Lung (tissue), 12 donors: Measurements from ENCODE around the gene TMEM145. TPM values are rescaled to one million over a fixed set of nuclear protein-coding genes. Genes with fewer than 3 reads are reported as not detected.

Experiments
- ATAC-seq: fragments of 200-7000 bp; cut with Tn5 transposase; one replicate; pipeline ENCODE4 v1.9.1; 2020; ENCODE audit warnings: moderate number of reproducible peaks; ENCODE audit not compliant: insufficient read depth, low FRiP score
- DNase-seq, 3 donors: peaks; one replicate each; pipeline ENCODE4 v3.0.0-alpha.2; 2013 to 2017
- H3K27ac ChIP-seq, 2 donors: one replicate each; pipeline ENCODE4 v1.5.1; 2013; ENCODE audit warnings: mild to moderate bottlenecking in 2 of 2, moderate library complexity in 2 of 2, control low read depth in 1 of 2, inconsistent platforms in 1 of 2, low read depth in 1 of 2, low read length in 1 of 2
- H3K27me3 ChIP-seq, 3 donors: one replicate each; pipeline ENCODE4 v1.5.1; 2013; ENCODE audit warnings: low read length in 2 of 3; ENCODE audit not compliant: control insufficient read depth in 3 of 3, insufficient read depth in 3 of 3
- H3K36me3 ChIP-seq, 4 donors: one replicate each; pipeline ENCODE4 v1.5.1; 2013; ENCODE audit warnings: low read length in 4 of 4, mild to moderate bottlenecking in 1 of 4, moderate library complexity in 1 of 4; ENCODE audit not compliant: control insufficient read depth in 4 of 4, insufficient read depth in 4 of 4
- H3K4me1 ChIP-seq, 5 donors: one replicate each; pipeline ENCODE4 v1.5.1; 2013; ENCODE audit warnings: low read length in 5 of 5, mild to moderate bottlenecking in 2 of 5, moderate library complexity in 1 of 5; ENCODE audit not compliant: control insufficient read depth in 5 of 5, insufficient read depth in 5 of 5
- H3K4me3 ChIP-seq: one replicate; pipeline ENCODE4 v1.5.1; 2013; ENCODE audit warnings: mild to moderate bottlenecking, control low read depth, moderate library complexity
- H3K9ac ChIP-seq, 2 donors: one replicate each; pipeline ENCODE4 v1.5.1; 2013; ENCODE audit warnings: low read length in 2 of 2, control low read depth in 1 of 2; ENCODE audit not compliant: insufficient read depth in 1 of 2
- H3K9me3 ChIP-seq, 4 donors: one replicate each; pipeline ENCODE4 v1.5.1; 2013; ENCODE audit warnings: low read length in 3 of 4, mild to moderate bottlenecking in 1 of 4, moderate library complexity in 1 of 4; ENCODE audit not compliant: control insufficient read depth in 4 of 4, insufficient read depth in 3 of 4
- CTCF ChIP-seq: IDR thresholded peaks from 2 replicates; pipeline ENCODE4 v1.5.1; 2012; ENCODE audit warnings: mild to moderate bottlenecking; ENCODE audit errors: control extremely low read depth, extremely low read depth
- WGBS, 2 donors: extraction: QIAGEN DNeasy Blood & Tissue Kit; methylation state at CpG; one replicate each; pipeline ENCODE4 v1.1.7; 2013; 5-methylcytosine and 5-hydroxymethylcytosine counted together
- polyA plus RNA-seq, 2 donors: library from polyadenylated mRNA; stranded (reverse); fragments of 200-250 nt; gene quantifications; one replicate each; pipeline ENCODE4 v1.2.1, GENCODE V29; 2013
- total RNA-seq, 2 donors: library from RNA; depleted of rRNA in 1 of 2; stranded (reverse); fragments of >200 nt in 1 of 2; gene quantifications; one replicate each; pipeline ENCODE4 v1.2.1, GENCODE V29; 2014 to 2021
- donor health status: control.
- donor health status: control.
- donor health status: Bipolar disorder and iron deficiency.
- donor health status: healthy.
- donor health status: DM: yes; HTN: yes; CAD: no.

The TMEM145 gene
- total and polyA plus RNA-seq, 4 donors = 0.12 to 0.95 (median 0.40) TPM; not detected in 1

DNA sequence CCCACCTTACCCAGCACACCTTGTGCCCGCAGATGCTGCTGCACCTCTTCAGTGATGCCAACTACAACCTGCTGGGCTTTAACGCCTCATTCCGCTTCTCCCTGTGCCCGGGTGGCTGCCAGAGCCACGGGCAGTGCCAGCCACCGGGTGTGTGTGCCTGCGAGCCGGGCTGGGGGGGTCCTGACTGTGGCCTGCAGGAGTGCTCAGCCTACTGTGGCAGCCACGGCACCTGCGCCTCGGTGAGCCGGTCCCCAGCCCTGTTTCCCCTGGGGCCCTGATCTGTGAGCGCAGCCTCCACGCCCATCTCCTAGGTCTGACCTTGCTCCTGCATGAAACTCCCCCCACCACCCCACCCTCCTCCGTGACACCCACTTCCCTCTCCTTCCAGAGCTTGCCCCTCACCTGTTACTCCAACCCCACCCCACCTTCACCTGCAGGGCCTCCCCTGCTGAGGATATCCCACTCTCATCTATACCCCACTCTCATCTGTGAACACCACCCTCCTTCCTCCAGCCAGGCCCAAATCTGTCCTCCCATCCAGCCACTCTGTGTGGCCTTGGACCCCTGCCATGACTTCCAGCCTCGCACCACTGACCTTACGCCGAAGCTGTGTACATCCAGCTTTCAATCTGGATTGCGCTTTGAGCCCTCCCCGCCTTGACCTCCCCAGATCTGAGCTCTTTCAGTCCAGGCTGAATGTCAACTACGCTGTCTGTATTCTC lies 21.0 kb downstream of the TMEM145 start:
- TF ChIP-seq CTCF = no peak
- Histone ChIP-seq H3K36me3 (peaks cover 0 to 20% (median 6%) of the 10 kb centered on the region in 4 donors), H3K4me3 (no peak overlapping the region), H3K27me3 (no peaks in the 10 kb centered on the region), H3K4me1 (peaks cover 0 to 6% (median 0%) of the 10 kb centered on the region in 5 donors), H3K27ac (no peak overlapping the region), H3K9ac (no peak overlapping the region), H3K9me3 (no peaks in the 10 kb centered on the region)
- DNase-seq (no peak), ATAC-seq (no peak)
- 90 to 94% methylated on average over 19 to 21 of the region's 21 CpGs for WGBS, 2 donors

DNA sequence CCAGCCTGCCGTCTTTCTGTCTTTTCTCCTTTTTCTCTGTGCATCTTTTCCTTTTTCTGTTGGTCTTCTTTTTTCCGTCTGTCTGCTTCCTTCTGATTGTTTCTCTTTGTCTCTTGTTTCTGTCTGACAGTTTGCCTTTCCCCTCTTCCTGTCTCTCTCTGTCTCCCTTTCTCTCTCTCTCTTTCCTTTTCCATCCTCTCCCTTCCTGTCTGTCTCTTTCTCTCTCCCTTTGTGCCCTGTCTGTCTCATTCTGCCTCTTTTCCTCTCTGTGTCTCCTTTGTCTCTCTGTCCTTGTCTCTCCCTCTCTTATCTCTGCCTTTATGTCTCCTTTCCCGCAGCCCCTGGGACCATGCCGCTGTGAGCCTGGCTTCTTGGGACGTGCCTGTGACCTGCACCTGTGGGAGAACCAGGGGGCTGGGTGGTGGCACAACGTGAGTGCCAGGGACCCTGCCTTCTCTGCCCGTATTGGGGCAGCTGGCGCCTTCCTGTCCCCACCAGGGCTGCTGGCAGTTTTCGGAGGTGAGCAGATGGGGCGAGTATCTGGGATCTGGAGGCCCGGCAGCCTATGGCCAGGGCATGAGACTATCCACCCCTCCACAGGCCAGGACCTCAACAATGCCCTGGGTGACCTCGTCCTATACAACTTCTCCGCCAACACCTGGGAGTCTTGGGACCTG lies 21.7 kb downstream of the TMEM145 start:
- 90 to 91% methylated on average over 13 of the region's 13 CpGs for WGBS, 2 donors
- Histone ChIP-seq H3K27me3 (no peaks in the 10 kb centered on the region), H3K4me3 (no peak overlapping the region), H3K4me1 (peaks cover 0 to 5% (median 0%) of the 10 kb centered on the region in 5 donors), H3K9ac (no peak overlapping the region), H3K27ac (no peak overlapping the region), H3K36me3 (peaks cover 0 to 20% (median 6%) of the 10 kb centered on the region in 4 donors), H3K9me3 (no peaks in the 10 kb centered on the region)
- ATAC-seq (no peak), DNase-seq (no peak)
- TF ChIP-seq CTCF = no peak

DNA sequence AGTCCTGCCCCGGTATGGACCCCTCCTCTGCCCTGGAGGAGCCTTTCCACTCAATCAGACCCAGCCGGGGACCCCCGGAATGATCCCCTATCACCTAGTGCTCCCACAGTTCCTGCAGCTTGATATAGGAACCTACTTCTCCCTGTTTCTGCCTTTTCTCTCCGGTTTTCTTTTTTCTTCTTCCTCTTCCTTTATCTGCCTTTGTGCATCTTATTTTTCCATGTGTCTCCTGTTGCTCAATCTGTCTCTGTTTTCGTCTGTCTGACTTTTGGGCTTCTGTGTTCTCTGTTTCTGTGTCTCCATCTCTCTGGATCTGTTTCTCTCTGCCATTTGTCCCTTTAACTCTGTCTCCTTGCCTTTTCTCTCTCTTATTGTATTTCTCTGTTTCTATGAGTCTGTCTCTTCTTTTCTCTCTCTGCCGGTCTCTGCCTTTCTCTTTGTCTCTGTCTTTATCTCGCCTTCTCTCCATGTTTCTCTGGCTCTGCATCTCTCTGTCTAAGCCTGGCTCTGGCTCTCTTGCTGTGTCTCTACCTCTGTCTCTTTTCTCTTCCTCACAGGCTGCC lies 22.3 kb downstream of the TMEM145 start:
- H3K9ac ChIP-seq = no peak overlapping the region
- H3K27ac ChIP-seq = no peak overlapping the region
- peaks cover 0 to under 1% (median 0%) of the 10 kb centered on the region in 5 donors for H3K4me1 ChIP-seq
- no peak for TF ChIP-seq CTCF
- H3K27me3 ChIP-seq = no peaks in the 10 kb centered on the region
- 72 to 85% methylated on average over 7 of the region's 7 CpGs for WGBS, 2 donors
- ATAC-seq = no peak
- H3K9me3 ChIP-seq = no peaks in the 10 kb centered on the region
- H3K4me3 ChIP-seq = no peak overlapping the region
- H3K36me3 ChIP-seq = peaks cover 2 to 20% (median 6%) of the 10 kb centered on the region in 4 donors
- DNase-seq = no peak
